HCT116 (cell line): ENCODE measurements around the gene CSAD. TPM values are rescaled to one million over a fixed set of nuclear protein-coding genes. Genes with fewer than 3 reads are reported as not detected.

Experiments used
- ATAC-seq: fragments of 200-7000 bp; cut with Tn5 transposase; 2 replicates; pipeline ENCODE4 v1.9.1; 2020; ENCODE audit warnings: mild to moderate bottlenecking, moderate library complexity
- BruUV-seq: library from RNA; stranded (reverse); fragments of 400-500 nt; replicated peaks from 2 replicates; lab custom pipeline; 2021; lab: Mats Ljungman, UMichigan
- CTCF ChIA-PET: fragments of 300-600 bp; sonication (Branson Sonifier 250); formaldehyde crosslinking; loops from one replicate; lab custom pipeline; 2021; ENCODE audit warnings: antibody characterized with exemption; lab: Charles Lee
- POLR2A ChIA-PET: fragments of 300-600, 350-600 bp; sonication (Branson Sonifier 250); formaldehyde crosslinking; loops from one replicate; lab custom pipeline; 2021; ENCODE audit warnings: antibody characterized with exemption; lab: Charles Lee
- RAD21 ChIA-PET, 2 experiments: fragments of 300-600 bp; sonication (Branson Sonifier 250); formaldehyde crosslinking; loops; one replicate each; lab custom pipeline; 2023; ENCODE audit warnings: low total read pairs in 2 of 2; ENCODE audit not compliant: uncharacterized antibody in 2 of 2, unreplicated experiment in 2 of 2, low non-redundant PET in 1 of 2; lab: Charles Lee
- DNase-seq: peaks from one replicate; pipeline ENCODE4 v3.0.0-alpha.2; 2010; ENCODE audit warnings: low read depth, low spot score
- H2AFZ ChIP-seq: fragments of 200-600 bp; shearing (Covaris generic), sonication (generic); 2 replicates; pipeline ENCODE4 v1.6.1; 2017; ENCODE audit warnings: low read depth, mixed run types, mixed read lengths, antibody characterized with exemption, low read length; ENCODE audit not compliant: poor library complexity, severe bottlenecking
- H3K27ac ChIP-seq: 2 replicates; pipeline ENCODE4 v1.5.1; 2012; ENCODE audit warnings: low read depth, low read length
- H3K27me3 ChIP-seq: fragments of 200-600 bp; sonication (generic); 2 replicates; pipeline ENCODE4 v1.6.1; 2016; ENCODE audit warnings: mixed run types, low read length, mixed read lengths; ENCODE audit not compliant: insufficient read depth
- H3K36me3 ChIP-seq, 2 experiments: fragments of 200-500 bp in 1 of 2; fragments of 200-600 bp in 1 of 2; sonication (Bioruptor generic) in 1 of 2; sonication (generic) in 1 of 2; 2 replicates each; pipeline versions ENCODE4 v1.5.1 to v1.6.1; 2014 to 2016; ENCODE audit warnings: low read length in 2 of 2, inconsistent platforms in 1 of 2, mixed read lengths in 1 of 2, mixed run types in 1 of 2; ENCODE audit not compliant: insufficient read depth in 2 of 2, control insufficient read depth in 1 of 2
- H3K4me1 ChIP-seq, 2 experiments: fragments of 200-600 bp in 1 of 2; sonication (generic) in 1 of 2; 2 replicates each; pipeline versions ENCODE4 v1.5.1 to v1.6.1; 2012 to 2017; ENCODE audit warnings: low read length in 2 of 2, inconsistent platforms in 1 of 2, mild to moderate bottlenecking in 1 of 2, mixed read lengths in 1 of 2, mixed run types in 1 of 2, moderate library complexity in 1 of 2; ENCODE audit not compliant: insufficient read depth in 2 of 2, control insufficient read depth in 1 of 2
- H3K4me2 ChIP-seq: fragments of 200-600 bp; sonication (generic); 2 replicates; pipeline ENCODE4 v1.6.1; 2017; ENCODE audit warnings: mixed run types, low read length, mixed read lengths
- H3K4me3 ChIP-seq, 2 experiments: fragments of 200-600 bp in 1 of 2; sonication (generic) in 1 of 2; replicated peaks in 1 of 2; 2 replicates each; pipeline ENCODE4 v1.5.1; 2011 to 2016; ENCODE audit warnings: low read length in 2 of 2, control low read depth in 1 of 2, low read depth in 1 of 2, mild to moderate bottlenecking in 1 of 2, mixed read lengths in 1 of 2, mixed run types in 1 of 2
- H3K79me2 ChIP-seq: fragments of 200-600 bp; sonication (generic); 2 replicates; pipeline ENCODE4 v1.6.1; 2017; ENCODE audit warnings: mild to moderate bottlenecking, mixed run types, low read length, moderate library complexity, mixed read lengths; ENCODE audit not compliant: insufficient read depth
- H3K9ac ChIP-seq: fragments of 200-600 bp; sonication (generic); 2 replicates; pipeline ENCODE4 v1.6.1; 2016; ENCODE audit warnings: low read length, mixed read lengths
- H3K9me2 ChIP-seq: fragments of 200-600 bp; sonication (generic), shearing (Covaris generic); 2 replicates; pipeline ENCODE4 v1.6.1; 2017; ENCODE audit warnings: mixed run types, mild to moderate bottlenecking, moderate library complexity; ENCODE audit not compliant: insufficient read depth
- H3K9me3 ChIP-seq, 2 experiments: fragments of 200-500 bp in 1 of 2; fragments of 200-600 bp in 1 of 2; sonication (Bioruptor generic) in 1 of 2; sonication (generic) in 1 of 2; 2 replicates each; pipeline ENCODE4 v1.6.1; 2014 to 2017; ENCODE audit warnings: low read length in 2 of 2, mixed read lengths in 2 of 2, inconsistent platforms in 1 of 2, low read depth in 1 of 2, mild to moderate bottlenecking in 1 of 2, mixed run types in 1 of 2, moderate library complexity in 1 of 2; ENCODE audit not compliant: control insufficient read depth in 1 of 2, insufficient read depth in 1 of 2
- H4K20me1 ChIP-seq: fragments of 200-600 bp; sonication (generic), shearing (Covaris generic); 2 replicates; pipeline ENCODE4 v1.6.1; 2017; ENCODE audit warnings: mixed run types, mild to moderate bottlenecking, moderate library complexity; ENCODE audit not compliant: insufficient read depth
- ATF3 ChIP-seq: IDR thresholded peaks from 2 replicates; pipeline ENCODE4 v1.6.1; 2012
- POLR2AphosphoS5 ChIP-seq: IDR thresholded peaks from 2 replicates; pipeline ENCODE4 v1.6.1; 2011; ENCODE audit warnings: mild to moderate bottlenecking, low read depth, low read length, moderate library complexity
- ZNF274 ChIP-seq: fragments of 200-500 bp; sonication (Bioruptor generic); IDR thresholded peaks from 2 replicates; pipeline ENCODE4 v1.6.1; 2014; ENCODE audit warnings: mild to moderate bottlenecking, low read depth, low read length, inconsistent platforms
- intact Hi-C: fragments of 100-400 bp; cut with micrococcal nuclease; formaldehyde crosslinking; loops from 2 replicates; pipeline ENCODE4 v1.10.0; 2022
- total RNA-seq: library from RNA; stranded (reverse); gene quantifications from one replicate; pipeline ENCODE4 v1.2.1, GENCODE V29; 2021; ENCODE audit not compliant: unreplicated experiment
- TF ChIP-seq, protein P1 (sequence below), 3 experiments: fragments of 200-600 bp in 1 of 3; sonication (generic) in 1 of 3; IDR thresholded peaks in 2 of 3; conservative IDR thresholded peaks in 1 of 3; 2 replicates each; pipeline ENCODE4 v1.5.1; 2012 to 2017; ENCODE audit warnings: low read depth in 2 of 3, low read length in 2 of 3, antibody characterized with exemption in 1 of 3, borderline replicate concordance in 1 of 3, control low read depth in 1 of 3, mild to moderate bottlenecking in 1 of 3, mixed read lengths in 1 of 3, mixed run types in 1 of 3, moderate library complexity in 1 of 3; ENCODE audit not compliant: insufficient read depth in 1 of 3

CSAD gene
- total RNA-seq, 1 experiment from 2014 or later: 20.3 TPM

- H3K27ac ChIP-seq: peak overlapping the region; percentile 46
- ChIA-PET CTCF (interaction anchor here (0.6 to 1.2 kb wide), 2 partner anchors 44 to 97 kb away, joined by 4 read pairs; partner anchors contain the start of genes AAAS and ESPL1), RAD21 (interaction anchor here in 1 of 2 experiments (0.6 kb wide), 1 partner anchor 10 kb away, joined by 6 read pairs; no protein-coding TSS in a partner anchor), POLR2A (no interaction called here)
- H3K9me3 ChIP-seq: no peaks in the 10 kb centered on the region
- no peak overlapping the region for H2AFZ ChIP-seq
- TF ChIP-seq, protein P1, sequence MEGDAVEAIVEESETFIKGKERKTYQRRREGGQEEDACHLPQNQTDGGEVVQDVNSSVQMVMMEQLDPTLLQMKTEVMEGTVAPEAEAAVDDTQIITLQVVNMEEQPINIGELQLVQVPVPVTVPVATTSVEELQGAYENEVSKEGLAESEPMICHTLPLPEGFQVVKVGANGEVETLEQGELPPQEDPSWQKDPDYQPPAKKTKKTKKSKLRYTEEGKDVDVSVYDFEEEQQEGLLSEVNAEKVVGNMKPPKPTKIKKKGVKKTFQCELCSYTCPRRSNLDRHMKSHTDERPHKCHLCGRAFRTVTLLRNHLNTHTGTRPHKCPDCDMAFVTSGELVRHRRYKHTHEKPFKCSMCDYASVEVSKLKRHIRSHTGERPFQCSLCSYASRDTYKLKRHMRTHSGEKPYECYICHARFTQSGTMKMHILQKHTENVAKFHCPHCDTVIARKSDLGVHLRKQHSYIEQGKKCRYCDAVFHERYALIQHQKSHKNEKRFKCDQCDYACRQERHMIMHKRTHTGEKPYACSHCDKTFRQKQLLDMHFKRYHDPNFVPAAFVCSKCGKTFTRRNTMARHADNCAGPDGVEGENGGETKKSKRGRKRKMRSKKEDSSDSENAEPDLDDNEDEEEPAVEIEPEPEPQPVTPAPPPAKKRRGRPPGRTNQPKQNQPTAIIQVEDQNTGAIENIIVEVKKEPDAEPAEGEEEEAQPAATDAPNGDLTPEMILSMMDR (IDR thresholded peaks at IDR 0.05 in 2 of 3, conservative IDR thresholded peaks at IDR 0.05 in 1 of 3; ENCODE audit: borderline replicate concordance in 1 of 3, insufficient read depth in 1 of 3, low read depth in 2 of 3, low read length in 2 of 3): peak in 2 of 3 experiments; percentile 44; a peak in 4 of 6 replicates
- TF ChIP-seq ZNF274 (no peak), ATF3 (no peak), POLR2AphosphoS5 (no peak)
- H3K9me2 ChIP-seq: no peaks in the 10 kb centered on the region
- H3K79me2 ChIP-seq: peaks cover 6% of the 10 kb centered on the region
- H4K20me1 ChIP-seq: no peaks in the 10 kb centered on the region
- no peak for DNase-seq
- ATAC-seq: peak; percentile 15
- H3K36me3 ChIP-seq: no peaks in the 10 kb centered on the region
- H3K4me3 ChIP-seq: no peak overlapping the region
- H3K9ac ChIP-seq: peak overlapping the region; percentile 28
- intact Hi-C loops: no loop called here
- no peaks in the 10 kb centered on the region for H3K27me3 ChIP-seq
- H3K4me2 ChIP-seq: peak overlapping the region; percentile 54
- no TSS peak for BruUV-seq
- peaks cover 44 to 72% of the 10 kb centered on the region in 2 experiments for H3K4me1 ChIP-seq
These were observed 43.6 kb upstream of the CSAD start for GRCh38 chr12:53224061-53224896.
